Measurements from ENCODE around the gene NEO1.

NEO1 gene

DNA sequence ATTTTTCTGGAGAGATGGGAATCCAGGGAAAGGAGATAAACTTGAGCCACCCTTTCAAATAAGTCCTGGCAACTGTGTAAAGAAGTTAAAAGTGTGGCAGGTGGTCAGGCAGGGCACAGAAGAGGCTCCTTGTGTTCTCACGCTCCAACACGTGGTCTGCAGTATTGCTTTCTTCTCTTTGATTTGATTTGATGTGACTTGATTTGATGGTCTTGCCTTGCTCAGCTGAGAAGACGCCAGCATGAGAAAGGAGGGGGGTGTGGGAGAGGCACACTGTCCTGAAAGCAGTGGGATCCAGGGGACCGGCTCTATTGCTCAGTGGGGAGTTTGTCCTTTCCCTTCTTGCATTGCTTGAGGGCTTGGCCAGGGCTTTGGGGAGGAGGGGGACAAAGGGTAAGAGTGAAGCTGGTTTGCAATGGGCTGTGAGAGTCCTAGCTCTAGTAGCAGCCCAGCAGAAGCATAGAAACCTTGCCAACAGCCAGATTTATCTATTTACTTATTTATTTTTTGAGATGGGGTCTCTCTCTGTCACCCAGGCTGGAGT lies 25.7 kb upstream of the NEO1 start:
- Histone ChIP-seq H3K23ac (ENCODE audit: low read length in 2 of 2) (no peak overlapping the region), H2AFZ (ENCODE audit: low read depth, low read length) (no peak overlapping the region), H3K27ac (ENCODE audit: low read length, poor library complexity, severe bottlenecking) (no peak overlapping the region), H3K79me1 (replicated peaks; ENCODE audit: low read length, poor library complexity, severe bottlenecking) (no peaks in the 10 kb centered on the region), H3K14ac (ENCODE audit: low read length in 2 of 2) (no peak overlapping the region), H3K4me3 (ENCODE audit: insufficient read depth in 1 of 2, low read depth in 1 of 2, low read length in 2 of 2) (no peak overlapping the region), H4K91ac (ENCODE audit: low read length) (no peak overlapping the region), H2BK120ac (ENCODE audit: low read depth, low read length) (no peak overlapping the region), H3K4ac (ENCODE audit: low read depth in 1 of 2, low read length in 2 of 2) (no peak overlapping the region), H3K4me1 (ENCODE audit: control insufficient read depth, insufficient read depth, low read depth, low read length) (no peaks in the 10 kb centered on the region), H2AK5ac (ENCODE audit: low read length, severe bottlenecking) (no peak overlapping the region), H3K9me3 (ENCODE audit: control insufficient read depth, low read length) (no peaks in the 10 kb centered on the region), H4K8ac (ENCODE audit: low read length) (no peak overlapping the region), H2BK5ac (ENCODE audit: low read depth, low read length, poor library complexity, severe bottlenecking) (no peak overlapping the region), H3K9ac (ENCODE audit: low read length) (no peak overlapping the region), H2BK15ac (ENCODE audit: low read depth, poor library complexity, severe bottlenecking) (no peak overlapping the region), H3K27me3 (ENCODE audit: control insufficient read depth in 1 of 2, insufficient read depth in 1 of 2, low read length in 2 of 2) (peaks cover 0 to 39% of the 10 kb centered on the region in 2 experiments), H3K18ac (ENCODE audit: low read depth in 1 of 2, low read length in 2 of 2) (no peak overlapping the region), H3K36me3 (ENCODE audit: control insufficient read depth in 1 of 2, insufficient read depth in 2 of 2, low read depth in 1 of 2, low read length in 2 of 2) (no peaks in the 10 kb centered on the region), H2BK12ac (ENCODE audit: low read length in 2 of 2) (no peak overlapping the region), H3K4me2 (ENCODE audit: low read length, poor library complexity, severe bottlenecking) (no peak overlapping the region)
- 63% methylated on average over 3 of the region's 4 CpGs for WGBS
- no peak for DNase-seq

DNA sequence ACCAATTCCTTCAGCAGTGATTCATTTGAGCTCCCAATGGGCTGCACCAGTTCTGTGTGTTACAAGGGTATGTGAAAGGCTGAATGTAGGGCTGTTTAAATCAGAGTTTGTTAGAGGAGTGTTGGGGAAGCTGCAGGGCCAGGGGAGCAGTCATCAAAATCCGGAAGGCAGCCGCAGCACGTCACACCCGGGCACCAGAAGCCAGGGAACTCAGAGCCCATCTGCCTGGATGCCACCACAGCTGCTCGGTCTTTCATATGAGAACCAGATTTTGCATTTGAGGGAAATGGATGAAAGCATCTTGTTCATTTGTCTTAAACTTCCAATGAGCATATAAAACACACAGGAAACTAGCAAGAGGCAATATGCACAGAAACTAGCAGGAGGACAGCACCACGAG lies 24.2 kb upstream of the NEO1 start:
- H4K8ac ChIP-seq (ENCODE audit: low read length), result no peak overlapping the region
- no peaks in the 10 kb centered on the region for H3K9me3 ChIP-seq (ENCODE audit: control insufficient read depth, low read length)
- H3K79me1 ChIP-seq (replicated peaks; ENCODE audit: low read length, poor library complexity, severe bottlenecking), result no peaks in the 10 kb centered on the region
- H3K14ac ChIP-seq (ENCODE audit: low read length in 2 of 2), result no peak overlapping the region
- no peaks in the 10 kb centered on the region for H3K4me1 ChIP-seq (ENCODE audit: control insufficient read depth, insufficient read depth, low read depth, low read length)
- H3K36me3 ChIP-seq (ENCODE audit: control insufficient read depth in 1 of 2, insufficient read depth in 2 of 2, low read depth in 1 of 2, low read length in 2 of 2), result no peaks in the 10 kb centered on the region
- no peak overlapping the region for H2BK12ac ChIP-seq (ENCODE audit: low read length in 2 of 2)
- no peak overlapping the region for H3K23ac ChIP-seq (ENCODE audit: low read length in 2 of 2)
- no peak overlapping the region for H3K4ac ChIP-seq (ENCODE audit: low read depth in 1 of 2, low read length in 2 of 2)
- H2BK15ac ChIP-seq (ENCODE audit: low read depth, poor library complexity, severe bottlenecking), result no peak overlapping the region
- H3K4me3 ChIP-seq (ENCODE audit: insufficient read depth in 1 of 2, low read depth in 1 of 2, low read length in 2 of 2), result no peak overlapping the region
- H2AFZ ChIP-seq (ENCODE audit: low read depth, low read length), result no peak overlapping the region
- peaks cover 0 to 32% of the 10 kb centered on the region in 2 experiments for H3K27me3 ChIP-seq (ENCODE audit: control insufficient read depth in 1 of 2, insufficient read depth in 1 of 2, low read length in 2 of 2)
- no peak overlapping the region for H3K18ac ChIP-seq (ENCODE audit: low read depth in 1 of 2, low read length in 2 of 2)
- H3K27ac ChIP-seq (ENCODE audit: low read length, poor library complexity, severe bottlenecking), result no peak overlapping the region
- no peak for DNase-seq
- 90% methylated on average over 2 of the region's 6 CpGs for WGBS
- no peak overlapping the region for H2AK5ac ChIP-seq (ENCODE audit: low read length, severe bottlenecking)
- H2BK5ac ChIP-seq (ENCODE audit: low read depth, low read length, poor library complexity, severe bottlenecking), result no peak overlapping the region
- H4K91ac ChIP-seq (ENCODE audit: low read length), result no peak overlapping the region
- no peak overlapping the region for H3K4me2 ChIP-seq (ENCODE audit: low read length, poor library complexity, severe bottlenecking)
- H3K9ac ChIP-seq (ENCODE audit: low read length), result no peak overlapping the region
- H2BK120ac ChIP-seq (ENCODE audit: low read depth, low read length), result no peak overlapping the region

DNA sequence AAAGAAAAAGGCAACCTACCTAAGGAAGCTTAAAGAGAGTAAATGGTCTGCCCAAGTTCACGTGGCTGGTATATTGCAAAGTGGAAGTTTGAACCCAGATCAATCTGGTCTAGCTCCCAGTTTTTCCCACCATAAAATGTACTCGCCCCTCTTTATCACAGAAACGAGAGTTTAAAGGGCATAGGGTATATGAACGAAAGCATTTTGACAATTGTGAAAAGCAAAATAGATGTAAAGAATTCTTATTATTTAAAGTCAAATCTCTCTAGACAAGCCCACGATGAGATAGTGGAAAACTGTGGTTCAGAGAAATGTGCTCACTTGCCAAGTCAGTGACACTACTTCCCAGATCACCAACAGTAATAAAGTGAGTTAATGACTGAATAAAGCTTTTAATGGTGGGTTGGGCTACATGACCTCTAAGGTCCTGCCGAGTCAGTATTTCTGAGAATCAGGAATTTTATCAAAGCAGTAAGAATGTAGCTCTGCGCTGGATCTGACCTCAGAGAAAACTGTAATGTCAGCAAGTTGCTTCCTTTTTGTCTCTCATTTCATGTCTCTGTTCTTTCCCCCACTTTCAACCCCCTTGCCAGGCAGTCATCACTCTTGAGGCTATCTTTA lies 23.3 kb upstream of the NEO1 start:
- Histone ChIP-seq H3K18ac (ENCODE audit: low read depth in 1 of 2, low read length in 2 of 2) (no peak overlapping the region), H3K4me3 (ENCODE audit: insufficient read depth in 1 of 2, low read depth in 1 of 2, low read length in 2 of 2) (no peak overlapping the region), H3K9me3 (ENCODE audit: control insufficient read depth, low read length) (no peaks in the 10 kb centered on the region), H3K36me3 (ENCODE audit: control insufficient read depth in 1 of 2, insufficient read depth in 2 of 2, low read depth in 1 of 2, low read length in 2 of 2) (no peaks in the 10 kb centered on the region), H3K79me1 (replicated peaks; ENCODE audit: low read length, poor library complexity, severe bottlenecking) (no peaks in the 10 kb centered on the region), H4K91ac (ENCODE audit: low read length) (no peak overlapping the region), H4K8ac (ENCODE audit: low read length) (no peak overlapping the region), H2AK5ac (ENCODE audit: low read length, severe bottlenecking) (no peak overlapping the region), H2AFZ (ENCODE audit: low read depth, low read length) (no peak overlapping the region), H3K9ac (ENCODE audit: low read length) (no peak overlapping the region), H3K14ac (ENCODE audit: low read length in 2 of 2) (no peak overlapping the region), H2BK12ac (ENCODE audit: low read length in 2 of 2) (no peak overlapping the region), H2BK15ac (ENCODE audit: low read depth, poor library complexity, severe bottlenecking) (no peak overlapping the region), H3K4me2 (ENCODE audit: low read length, poor library complexity, severe bottlenecking) (no peak overlapping the region), H3K23ac (ENCODE audit: low read length in 2 of 2) (no peak overlapping the region), H3K27me3 (ENCODE audit: control insufficient read depth in 1 of 2, insufficient read depth in 1 of 2, low read length in 2 of 2) (peaks cover 0 to 28% of the 10 kb centered on the region in 2 experiments), H3K4me1 (ENCODE audit: control insufficient read depth, insufficient read depth, low read depth, low read length) (no peaks in the 10 kb centered on the region), H3K4ac (ENCODE audit: low read depth in 1 of 2, low read length in 2 of 2) (no peak overlapping the region), H2BK120ac (ENCODE audit: low read depth, low read length) (no peak overlapping the region), H3K27ac (ENCODE audit: low read length, poor library complexity, severe bottlenecking) (no peak overlapping the region), H2BK5ac (ENCODE audit: low read depth, low read length, poor library complexity, severe bottlenecking) (no peak overlapping the region)
- no peak for DNase-seq
- WGBS, result 76% methylated on average over 2 of the region's 7 CpGs

DNA sequence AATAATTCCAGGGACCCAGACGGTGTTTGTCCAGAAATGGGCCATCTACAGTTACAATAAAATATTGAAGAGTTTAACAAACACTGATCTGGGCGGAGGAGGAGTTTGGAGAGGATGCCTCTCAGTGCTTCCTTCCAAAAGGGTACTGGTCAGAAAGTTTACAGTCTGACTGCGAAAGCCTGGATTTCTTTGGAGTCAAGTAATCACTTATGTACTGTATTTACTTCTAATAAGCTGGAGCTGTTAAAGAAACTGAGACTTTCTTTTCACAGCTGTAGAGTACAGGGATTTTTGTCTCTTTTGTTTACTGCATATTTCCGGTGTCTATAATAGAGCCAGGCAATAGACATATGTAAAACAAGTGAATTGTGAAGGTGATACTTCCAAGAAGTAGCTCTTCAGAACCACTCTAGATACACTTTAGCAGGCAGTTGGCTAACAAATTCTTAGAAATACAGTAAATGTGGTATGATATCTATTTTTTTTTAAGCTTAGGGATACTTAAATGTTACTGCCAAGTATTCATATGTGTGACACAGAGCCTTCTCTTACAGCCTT lies 22.1 kb upstream of the NEO1 start:
- H3K27me3 ChIP-seq (ENCODE audit: control insufficient read depth in 1 of 2, insufficient read depth in 1 of 2, low read length in 2 of 2), result peaks cover 0 to 28% of the 10 kb centered on the region in 2 experiments
- no peak overlapping the region for H3K18ac ChIP-seq (ENCODE audit: low read depth in 1 of 2, low read length in 2 of 2)
- H3K9me3 ChIP-seq (ENCODE audit: control insufficient read depth, low read length), result no peaks in the 10 kb centered on the region
- no peak overlapping the region for H2AFZ ChIP-seq (ENCODE audit: low read depth, low read length)
- no peak overlapping the region for H4K8ac ChIP-seq (ENCODE audit: low read length)
- no peak overlapping the region for H2BK12ac ChIP-seq (ENCODE audit: low read length in 2 of 2)
- no peak for DNase-seq
- no peaks in the 10 kb centered on the region for H3K4me1 ChIP-seq (ENCODE audit: control insufficient read depth, insufficient read depth, low read depth, low read length)
- no peaks in the 10 kb centered on the region for H3K79me1 ChIP-seq (replicated peaks; ENCODE audit: low read length, poor library complexity, severe bottlenecking)
- no peak overlapping the region for H3K27ac ChIP-seq (ENCODE audit: low read length, poor library complexity, severe bottlenecking)
- no peak overlapping the region for H2BK5ac ChIP-seq (ENCODE audit: low read depth, low read length, poor library complexity, severe bottlenecking)
- 98% methylated on average over 4 of the region's 4 CpGs for WGBS
- H3K23ac ChIP-seq (ENCODE audit: low read length in 2 of 2), result no peak overlapping the region
- no peak overlapping the region for H3K14ac ChIP-seq (ENCODE audit: low read length in 2 of 2)
- no peak overlapping the region for H3K4me2 ChIP-seq (ENCODE audit: low read length, poor library complexity, severe bottlenecking)
- H3K36me3 ChIP-seq (ENCODE audit: control insufficient read depth in 1 of 2, insufficient read depth in 2 of 2, low read depth in 1 of 2, low read length in 2 of 2), result no peaks in the 10 kb centered on the region
- no peak overlapping the region for H3K4me3 ChIP-seq (ENCODE audit: insufficient read depth in 1 of 2, low read depth in 1 of 2, low read length in 2 of 2)
- no peak overlapping the region for H3K9ac ChIP-seq (ENCODE audit: low read length)
- no peak overlapping the region for H3K4ac ChIP-seq (ENCODE audit: low read depth in 1 of 2, low read length in 2 of 2)
- no peak overlapping the region for H2AK5ac ChIP-seq (ENCODE audit: low read length, severe bottlenecking)
- H4K91ac ChIP-seq (ENCODE audit: low read length), result no peak overlapping the region
- H2BK120ac ChIP-seq (ENCODE audit: low read depth, low read length), result no peak overlapping the region
- no peak overlapping the region for H2BK15ac ChIP-seq (ENCODE audit: low read depth, poor library complexity, severe bottlenecking)
